ENCODE data around the gene ARHGAP20. TPM values are rescaled to one million over a fixed set of nuclear protein-coding genes. Genes with fewer than 3 reads are reported as not detected.
"Not testable (repeated sequence)": the region's sequence is repeated elsewhere in the genome, so short reads cannot be mapped to it uniquely, and the experiment has no call there.

Gene ARHGAP20
- polyA plus RNA-seq, 3 donors: 1.2 to 8.8 (median 6.2) TPM

DNA sequence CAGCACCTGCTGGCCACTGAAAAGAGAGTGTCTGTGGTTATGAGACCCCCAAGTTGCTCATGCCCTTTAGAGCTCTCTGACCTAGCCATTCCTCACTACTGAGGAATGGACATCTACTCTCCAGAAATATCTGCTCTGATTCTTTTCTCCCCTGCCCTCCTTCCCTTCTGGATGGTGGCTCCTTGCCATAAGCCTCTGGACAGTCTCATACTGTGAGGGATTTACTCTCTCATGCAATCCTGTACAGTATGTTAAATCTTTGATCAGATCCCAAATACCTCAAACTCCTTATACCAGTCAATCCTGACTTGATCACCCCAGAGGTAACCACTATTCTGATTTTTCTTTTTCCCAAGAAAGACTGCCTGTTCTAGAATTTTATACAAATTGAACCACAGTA, 80.7 kb downstream of the ARHGAP20 start:
- no peak overlapping the region for H3K27ac ChIP-seq (ENCODE audit: low read depth, low read length)

DNA sequence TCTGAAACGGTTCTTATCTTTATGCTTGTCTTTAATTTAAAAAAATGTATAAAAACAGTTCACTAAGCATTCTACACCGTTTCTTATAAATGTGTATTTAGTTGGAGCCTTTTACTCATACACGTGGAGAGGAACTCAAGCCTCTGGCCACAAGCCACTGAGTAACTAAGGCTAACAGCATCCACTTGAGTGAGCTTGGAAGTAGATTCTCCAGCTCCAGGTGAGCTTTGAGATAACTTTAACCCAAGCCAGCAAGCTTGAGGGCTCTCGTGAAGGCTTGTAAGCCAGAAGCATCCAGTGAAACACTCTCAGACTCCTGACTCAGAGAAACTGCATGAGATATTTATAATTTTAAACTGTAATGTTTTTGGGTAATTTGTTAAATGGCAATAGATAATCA, 82.6 kb downstream of the ARHGAP20 start:
- WGBS, 3 donors: 52 to 62% (median 60%) methylated on average over 4 of the region's 4 CpGs
- no peak overlapping the region for H3K27ac ChIP-seq (ENCODE audit: low read depth, low read length)

DNA sequence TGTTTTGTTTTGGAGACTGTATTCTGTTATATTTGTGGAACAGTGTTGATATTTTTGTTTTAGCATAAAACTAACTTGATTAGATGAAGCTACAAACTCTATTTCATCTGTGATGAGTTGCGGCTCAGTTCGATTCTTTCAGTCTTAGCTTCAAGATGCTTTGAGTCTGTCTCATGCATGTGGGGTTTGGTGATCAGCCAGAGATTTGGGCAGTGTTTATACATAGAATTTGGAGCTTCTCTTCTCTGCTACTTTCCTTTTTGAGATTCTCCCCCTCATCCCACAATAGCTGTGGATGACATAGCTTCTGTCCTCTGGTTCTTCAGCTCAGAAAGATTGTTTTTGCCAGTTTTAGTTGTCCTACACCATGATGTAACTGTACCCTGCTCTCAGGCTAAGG, 90.4 kb downstream of the ARHGAP20 start:
- WGBS, 3 donors: 44 to 97% (median 48%) methylated on average over 2 of the region's 2 CpGs
- no peak overlapping the region for H3K27ac ChIP-seq (ENCODE audit: low read depth, low read length)

- 95 to 100% (median 98%) methylated on average over 1 of the region's 1 CpG for WGBS, 3 donors
- H3K27ac ChIP-seq (ENCODE audit: low read depth, low read length): not testable (repeated sequence)
These were observed 92.9 kb downstream of the ARHGAP20 start for GRCh38 chr11:110619366-110619765.

DNA sequence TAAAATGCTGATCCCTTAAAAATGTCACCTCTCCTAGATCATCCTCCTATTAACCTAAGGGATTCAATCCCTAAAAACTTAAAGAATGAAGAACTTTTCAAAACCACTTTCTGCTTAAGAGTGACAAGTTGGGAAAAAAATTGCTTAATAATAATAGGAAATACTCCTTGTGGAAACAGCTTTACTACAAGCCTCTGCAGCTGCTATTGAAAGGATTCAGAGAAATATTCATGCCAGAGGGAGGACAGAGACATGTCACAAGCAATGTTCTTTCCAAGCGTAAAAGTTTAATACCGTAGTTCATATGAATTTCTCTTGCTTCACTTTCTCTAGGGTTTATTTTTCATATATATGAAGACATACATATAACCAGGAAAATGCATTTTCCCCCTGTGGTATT, 98.2 kb downstream of the ARHGAP20 start:
- WGBS, 3 donors: 74 to 90% (median 84%) methylated on average over 2 of the region's 2 CpGs

DNA sequence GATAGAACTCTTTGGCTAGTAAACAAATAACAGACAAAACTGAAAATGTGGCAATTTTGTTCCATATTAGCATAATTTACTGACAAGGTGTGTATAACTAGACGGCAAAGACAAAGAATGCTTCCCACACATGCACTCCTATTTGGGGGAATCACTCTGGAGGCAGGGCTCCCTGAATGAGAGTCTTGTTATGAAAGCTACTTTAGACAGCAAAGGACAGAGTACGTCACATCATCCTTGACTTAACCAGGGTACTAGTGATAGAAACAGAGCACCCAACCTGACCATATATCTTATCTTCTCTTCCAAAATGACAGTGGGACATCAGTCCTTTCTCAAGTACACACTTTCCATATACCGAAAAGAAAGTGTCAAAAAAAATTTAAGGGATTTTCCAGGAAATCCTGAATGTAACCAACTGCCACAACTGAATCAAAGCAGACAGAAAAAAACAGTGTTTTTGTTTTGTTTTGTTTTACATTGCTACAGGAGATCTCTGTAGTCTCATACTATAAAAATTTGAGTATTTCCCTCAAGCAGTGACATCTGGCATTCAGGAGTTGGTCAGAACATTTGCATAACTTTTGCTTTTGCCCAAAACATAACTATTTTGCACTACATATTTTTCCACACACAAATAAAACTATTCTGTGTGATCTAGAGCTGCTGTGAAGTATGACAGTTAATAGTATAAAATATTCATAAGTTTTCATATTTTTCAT, 98.9 kb downstream of the ARHGAP20 start:
- 70 to 76% (median 70%) methylated on average over 3 of the region's 3 CpGs for WGBS, 3 donors
- H3K27ac ChIP-seq (ENCODE audit: low read depth, low read length): no peak overlapping the region

More for the DNA sequence above, 98.2 kb downstream of the ARHGAP20 start:
- no peak overlapping the region for H3K27ac ChIP-seq (ENCODE audit: low read depth, low read length)

DNA sequence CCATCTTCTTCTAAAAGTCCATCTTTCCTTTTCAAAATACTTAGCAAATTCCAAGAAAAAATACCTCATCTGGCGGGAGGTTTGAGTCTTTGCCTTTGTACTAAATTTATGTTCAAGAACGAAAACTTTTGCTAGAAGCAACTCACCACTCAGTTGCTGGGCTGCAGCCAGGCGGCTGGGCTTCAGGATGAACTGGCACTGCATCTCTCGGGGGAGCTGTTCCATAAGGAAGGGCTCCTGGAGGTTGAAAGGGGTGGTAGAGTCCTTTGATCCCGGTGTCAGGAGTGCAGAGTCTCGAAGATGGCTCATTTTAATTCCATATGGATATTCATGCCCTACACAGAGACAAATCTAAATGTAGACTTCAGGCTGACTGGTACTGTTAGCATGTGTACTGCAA, 105.8 kb downstream of the ARHGAP20 start:
- 52 to 72% (median 69%) methylated on average over 6 of the region's 6 CpGs for WGBS, 3 donors
- H3K27ac ChIP-seq (ENCODE audit: low read depth, low read length): no peak overlapping the region

DNA sequence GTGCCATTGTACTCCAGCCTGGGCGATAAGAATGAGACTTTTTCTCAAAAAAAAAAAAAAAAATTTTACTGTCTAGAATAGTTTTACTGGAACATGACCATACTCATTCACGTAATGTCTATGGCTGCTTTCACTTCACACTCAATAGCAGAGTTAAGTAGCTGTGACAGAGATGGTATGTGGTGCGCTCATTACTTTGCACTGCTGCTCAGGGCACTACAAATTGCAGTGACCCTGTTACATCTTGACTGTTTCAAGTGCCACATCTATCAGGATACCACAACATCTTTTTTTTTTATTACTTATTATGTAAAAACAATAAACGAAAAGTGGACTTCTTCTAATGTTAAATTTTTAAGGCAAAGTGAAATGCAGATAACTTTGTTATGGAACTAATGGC, 110.3 kb downstream of the ARHGAP20 start:
- WGBS, 3 donors: 90 to 97% (median 94%) methylated on average over 4 of the region's 4 CpGs
- H3K27ac ChIP-seq (ENCODE audit: low read depth, low read length): no peak overlapping the region

GRCh38 chr11:110600322-110600721, 111.9 kb downstream of the ARHGAP20 start:
- 86 to 97% (median 89%) methylated on average over 4 of the region's 4 CpGs for WGBS, 3 donors
- no peak overlapping the region for H3K27ac ChIP-seq (ENCODE audit: low read depth, low read length)

GRCh38 chr11:110599207-110599606, 113.0 kb downstream of the ARHGAP20 start:
- 83 to 95% (median 94%) methylated on average over 5 of the region's 5 CpGs for WGBS, 3 donors
- no peak overlapping the region for H3K27ac ChIP-seq (ENCODE audit: low read depth, low read length)

- WGBS, 3 donors: 79 to 97% methylated on average over 1 of the region's 1 CpG; no CpG with 5 or more reads in 1 of the 3 donors
- no peak overlapping the region for H3K27ac ChIP-seq (ENCODE audit: low read depth, low read length)
These were observed 113.5 kb downstream of the ARHGAP20 start for GRCh38 chr11:110598725-110599124.

GRCh38 chr11:110587972-110588371, 124.3 kb downstream of the ARHGAP20 start:
- no peak overlapping the region for H3K27ac ChIP-seq (ENCODE audit: low read depth, low read length)
- 34 to 52% (median 47%) methylated on average over 4 of the region's 4 CpGs for WGBS, 3 donors

- 74 to 92% (median 89%) methylated on average over 1 of the region's 1 CpG for WGBS, 3 donors
- no peak overlapping the region for H3K27ac ChIP-seq (ENCODE audit: low read depth, low read length)
These were observed 125.1 kb downstream of the ARHGAP20 start for GRCh38 chr11:110587129-110587528.

DNA sequence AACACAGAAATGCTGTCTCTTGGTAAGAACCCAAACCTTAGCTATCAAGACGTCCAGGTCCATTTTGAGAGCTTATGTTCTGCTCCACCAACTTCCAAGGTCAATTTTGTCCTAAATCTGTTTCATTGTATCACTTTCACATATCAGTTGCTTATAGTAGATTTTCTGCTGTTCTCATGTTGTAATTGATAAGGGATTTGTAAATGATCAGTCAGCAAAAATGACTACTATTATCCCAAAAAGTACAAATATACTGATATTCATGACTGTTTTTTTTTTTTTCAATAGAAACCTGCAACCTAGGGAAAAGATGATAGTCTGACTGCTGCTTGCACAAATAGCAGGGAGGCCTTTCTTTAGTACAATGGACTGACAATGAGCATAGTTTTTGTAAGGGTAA, 128.1 kb downstream of the ARHGAP20 start:
- 87 to 91% (median 87%) methylated on average over 1 of the region's 1 CpG for WGBS, 3 donors

GRCh38 chr11:110582728-110583432, 129.4 kb downstream of the ARHGAP20 start:
- no peak overlapping the region for H3K27ac ChIP-seq (ENCODE audit: low read depth, low read length)
- 69 to 79% (median 69%) methylated on average over 2 of the region's 2 CpGs for WGBS, 3 donors

More for the DNA sequence above, 128.1 kb downstream of the ARHGAP20 start:
- H3K27ac ChIP-seq (ENCODE audit: low read depth, low read length): no peak overlapping the region

- 88 to 93% (median 92%) methylated on average over 8 of the region's 8 CpGs for WGBS, 3 donors
- H3K27ac ChIP-seq (ENCODE audit: low read depth, low read length): no peak overlapping the region
These were observed 131.7 kb downstream of the ARHGAP20 start for GRCh38 chr11:110580571-110580970.

DNA sequence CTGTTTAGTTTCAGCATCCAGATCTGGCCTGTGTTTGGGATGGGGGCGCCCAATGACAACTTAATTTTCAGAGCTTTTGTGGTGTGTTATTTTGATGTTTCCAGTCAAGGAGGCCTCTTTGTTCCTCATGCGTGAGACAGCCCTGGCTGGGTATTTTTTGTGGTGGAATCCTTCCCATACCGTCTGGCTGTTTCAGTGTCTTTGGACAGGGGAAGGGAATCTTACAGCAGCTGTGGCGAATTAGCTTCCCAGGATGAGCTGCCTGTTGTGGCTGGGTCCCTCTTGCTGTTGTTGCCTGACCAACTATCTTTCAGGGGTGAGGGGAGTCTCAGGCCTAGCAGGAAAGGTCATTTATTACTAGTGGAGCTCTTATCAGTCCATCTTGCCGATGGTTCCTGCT, 138.8 kb downstream of the ARHGAP20 start:
- 68 to 86% (median 82%) methylated on average over 5 of the region's 5 CpGs for WGBS, 3 donors
- no peak overlapping the region for H3K27ac ChIP-seq (ENCODE audit: low read depth, low read length)

DNA sequence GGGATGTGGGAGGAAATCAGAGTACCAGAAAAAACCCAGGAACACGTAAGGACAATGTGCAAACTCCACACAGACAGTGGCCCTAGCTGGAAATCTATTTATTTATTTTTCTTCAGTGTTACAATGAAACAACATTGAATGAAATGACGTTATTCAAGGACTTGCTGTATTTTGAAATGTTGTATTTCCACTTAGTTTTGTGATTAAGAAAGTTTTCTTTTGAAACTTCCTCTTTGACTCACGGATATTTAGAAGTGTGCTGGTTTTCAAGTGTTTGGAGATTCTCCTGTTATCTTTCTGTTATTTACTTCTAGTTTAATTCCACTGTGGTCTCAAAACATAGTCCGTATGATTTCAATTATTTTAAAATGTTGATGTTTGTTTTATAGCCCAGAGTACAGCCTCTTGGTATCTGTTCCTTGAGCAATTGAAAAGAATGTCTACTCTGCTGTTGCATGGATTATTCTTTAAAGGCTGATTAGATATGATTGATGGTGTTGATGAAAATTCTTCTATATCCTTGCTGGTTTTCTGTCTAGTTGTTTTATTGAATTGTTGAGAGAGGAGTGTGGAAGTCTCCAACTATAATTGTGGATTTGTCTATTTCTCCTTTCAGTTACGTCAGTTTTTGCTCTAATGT, 141.0 kb downstream of the ARHGAP20 start:
- WGBS, 3 donors: 53 to 63% (median 61%) methylated on average over 5 of the region's 5 CpGs

DNA sequence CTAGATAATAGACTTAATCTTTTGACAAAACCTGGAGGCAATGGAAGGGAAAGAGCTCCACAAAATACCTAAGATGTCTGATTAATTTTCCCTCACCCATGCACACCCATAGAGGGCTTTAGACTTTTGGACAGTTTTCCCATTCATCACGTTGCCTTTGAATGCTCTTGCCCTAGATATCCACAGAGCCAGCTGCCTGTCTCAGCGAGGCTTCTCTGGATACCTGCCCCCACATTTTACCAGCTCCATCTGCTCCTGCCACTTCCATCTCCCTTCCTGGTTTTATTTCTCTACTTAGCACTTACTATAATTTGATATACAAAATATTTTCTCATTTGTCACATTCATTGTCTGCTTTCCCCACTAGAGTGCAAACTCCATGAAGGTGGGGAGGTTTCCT, 145.7 kb downstream of the ARHGAP20 start:
- no peak overlapping the region for H3K27ac ChIP-seq (ENCODE audit: low read depth, low read length)
- WGBS, 3 donors: 54 to 68% (median 65%) methylated on average over 2 of the region's 2 CpGs

More for the DNA sequence above, 141.0 kb downstream of the ARHGAP20 start:
- H3K27ac ChIP-seq (ENCODE audit: low read depth, low read length): no peak overlapping the region

All from adipose tissue (tissue), 3 donors.